Endothelial cell of umbilical vein (primary cell): ENCODE data around the gene MEGF11. TPM values are rescaled to one million over a fixed set of nuclear protein-coding genes. Genes with fewer than 3 reads are reported as not detected.

ENCODE experiments used
- BruUV-seq: library from RNA; stranded (reverse); fragments of 400-500 nt; replicated peaks from 2 replicates; lab custom pipeline; 2021; lab: Mats Ljungman, UMichigan
- CTCF ChIA-PET: fragments of 300-600, 350-600 bp; sonication (Branson Sonifier 250); formaldehyde crosslinking; loops from one replicate; lab custom pipeline; 2021; ENCODE audit warnings: antibody characterized with exemption, inconsistent platforms; lab: Charles Lee
- POLR2A ChIA-PET: fragments of 300-600, 350-600 bp; sonication (Branson Sonifier 250); formaldehyde crosslinking; loops from one replicate; lab custom pipeline; 2021; ENCODE audit warnings: antibody characterized with exemption, inconsistent platforms; lab: Charles Lee
- DNase-seq: peaks from one replicate; pipeline ENCODE4 v3.0.0-alpha.2; 2011; ENCODE audit warnings: low read depth, low spot score
- FAIRE-seq: peaks from 2 replicates; lab custom pipeline; 2011; peaks lifted over from hg19 to GRCh38; lab: Jason Lieb, UNC
- H2AFZ ChIP-seq: 2 replicates; pipeline ENCODE4 v1.6.0; 2012; ENCODE audit warnings: low read depth, low read length, control low read depth, inconsistent platforms
- H3K27ac ChIP-seq: 2 replicates; pipeline ENCODE4 v1.5.1; 2011; ENCODE audit warnings: low read depth, mild to moderate bottlenecking, control low read depth, low read length, moderate library complexity; ENCODE audit not compliant: insufficient read depth
- H3K27me3 ChIP-seq, 2 experiments: 2 replicates each; pipeline versions ENCODE4 v1.6.0 to v1.6.1; 2011; ENCODE audit warnings: low read length in 2 of 2, mixed read lengths in 1 of 2; ENCODE audit not compliant: control insufficient read depth in 2 of 2, insufficient read depth in 2 of 2
- H3K36me3 ChIP-seq, 2 experiments: 2 replicates in 1 of 2; 3 replicates in 1 of 2; pipeline ENCODE4 v1.5.1; 2011; ENCODE audit warnings: low read length in 2 of 2, mild to moderate bottlenecking in 1 of 2, moderate library complexity in 1 of 2; ENCODE audit not compliant: control insufficient read depth in 2 of 2, insufficient read depth in 2 of 2; ENCODE audit errors: extremely low read depth in 1 of 2
- H3K4me1 ChIP-seq: 3 replicates; pipeline ENCODE4 v1.5.1; 2011; ENCODE audit warnings: mild to moderate bottlenecking, low read length; ENCODE audit not compliant: control insufficient read depth, insufficient read depth; ENCODE audit errors: extremely low read depth
- H3K4me2 ChIP-seq: 2 replicates; pipeline ENCODE4 v1.6.1; 2011; ENCODE audit warnings: low read length, control low read depth, mixed read lengths; ENCODE audit not compliant: insufficient read depth
- H3K4me3 ChIP-seq, 3 experiments: fragments of 200-600 bp in 1 of 3; sonication (generic), shearing (Covaris generic) in 1 of 3; replicated peaks in 1 of 3; 2 replicates each; pipeline ENCODE4 v1.5.1; 2011 to 2016; ENCODE audit warnings: control low read depth in 3 of 3, low read length in 3 of 3, mild to moderate bottlenecking in 2 of 3, inconsistent platforms in 1 of 3, low read depth in 1 of 3, moderate library complexity in 1 of 3; ENCODE audit not compliant: insufficient read depth in 1 of 3
- H3K79me2 ChIP-seq: 2 replicates; pipeline ENCODE4 v1.6.0; 2012; ENCODE audit warnings: low read length, inconsistent platforms; ENCODE audit not compliant: control insufficient read depth, insufficient read depth
- H3K9ac ChIP-seq: replicated peaks from 2 replicates; pipeline ENCODE3; 2011; ENCODE audit warnings: low read length, control low read depth; ENCODE audit not compliant: insufficient read depth; ENCODE audit errors: extremely low read depth
- H3K9me1 ChIP-seq: replicated peaks from 3 replicates; pipeline ENCODE4 v1.6.0; 2011; ENCODE audit warnings: mild to moderate bottlenecking, low read length; ENCODE audit not compliant: control insufficient read depth, insufficient read depth; ENCODE audit errors: extremely low read depth
- H3K9me3 ChIP-seq: replicated peaks from 2 replicates; pipeline ENCODE4 v1.5.1; 2012; ENCODE audit warnings: low read length, inconsistent platforms; ENCODE audit not compliant: control insufficient read depth, insufficient read depth
- H4K20me1 ChIP-seq: replicated peaks from 2 replicates; pipeline ENCODE3; 2011; ENCODE audit warnings: mild to moderate bottlenecking, low read length; ENCODE audit not compliant: control insufficient read depth, insufficient read depth; ENCODE audit errors: extremely low read depth
- CTCF ChIP-seq, 2 donors: IDR thresholded peaks; 1 replicate in 1 of 2; 2 replicates in 1 of 2; pipeline ENCODE4 v1.5.1; 2011; ENCODE audit warnings: low read length in 2 of 2, mild to moderate bottlenecking in 2 of 2, moderate library complexity in 2 of 2, control low read depth in 1 of 2, inconsistent platforms in 1 of 2, low read depth in 1 of 2; ENCODE audit not compliant: insufficient read depth in 1 of 2; ENCODE audit errors: extremely low read depth in 1 of 2
- GATA2 ChIP-seq: IDR thresholded peaks from 2 replicates; pipeline ENCODE4 v1.7.0; 2011; ENCODE audit warnings: low read depth, mild to moderate bottlenecking, moderate library complexity, mixed read lengths, low read length; ENCODE audit not compliant: insufficient read length, insufficient read depth
- MAX ChIP-seq: IDR thresholded peaks from 2 replicates; pipeline ENCODE4 v1.6.1; 2011; ENCODE audit not compliant: insufficient read depth, insufficient read length
- MYC ChIP-seq: IDR thresholded peaks from one replicate; pipeline ENCODE4 v1.6.1; 2011; ENCODE audit warnings: mild to moderate bottlenecking, low read depth, low read length
- POLR2A ChIP-seq: IDR thresholded peaks from 2 replicates; pipeline ENCODE4 v1.6.1; 2012; ENCODE audit warnings: low read depth, mild to moderate bottlenecking, control low read depth, low read length
- POLR2AphosphoS5 ChIP-seq: IDR thresholded peaks from 2 replicates; pipeline ENCODE4 v1.6.1; 2012; ENCODE audit warnings: low read depth, mild to moderate bottlenecking, control low read depth, low read length, moderate library complexity; ENCODE audit not compliant: insufficient read depth
- dilution Hi-C: fragments of 300-500 bp; cut with MboI; formaldehyde crosslinking; loops from one replicate; pipeline ENCODE4 v1.15.0; 2019; ENCODE audit warnings: low sequenced_read_pairs; ENCODE audit not compliant: extremely low pct_ligation_motif_present
- intact Hi-C: fragments of 100-400 bp; cut with micrococcal nuclease; formaldehyde crosslinking; loops from one replicate; pipeline ENCODE4 v1.10.0; 2022
- polyA plus RNA-seq, 4 experiments: library from polyadenylated mRNA; depleted of rRNA in 3 of 4; stranded (reverse) in 3 of 4; unstranded in 1 of 4; fragments of >200 nt; gene quantifications; 2 replicates each; pipeline versions ENCODE4 v1.2.1 to v1.2.3, GENCODE V29; 2011 to 2012; ENCODE audit warnings: missing spikeins in 1 of 4
- total RNA-seq: library from RNA; stranded (reverse); gene quantifications from 2 replicates; pipeline ENCODE4 v1.2.3, GENCODE V29; 2021

MEGF11 gene
- total and polyA plus RNA-seq, 2 donors (not counting 3 experiments of a cell fraction or from before 2014, with no cell fraction given) = not detected

- Histone ChIP-seq H3K27ac (no peak overlapping the region), H3K4me1 (no peaks in the 10 kb centered on the region), H3K79me2 (no peaks in the 10 kb centered on the region), H3K9me3 (no peaks in the 10 kb centered on the region), H3K9me1 (no peaks in the 10 kb centered on the region), H3K4me2 (peak overlapping the region; percentile 25), H4K20me1 (no peaks in the 10 kb centered on the region), H2AFZ (peak overlapping the region; percentile 54), H3K27me3 (no peaks in the 10 kb centered on the region), H3K4me3 (no peak overlapping the region), H3K36me3 (no peaks in the 10 kb centered on the region), H3K9ac (no peak overlapping the region)
- FAIRE-seq = no peak
- DNase-seq = no peak
- BruUV-seq = no TSS peak
- CTCF ChIA-PET = interaction anchor here (0.5 to 1.5 kb wide), 24 partner anchors 10 to 252 kb away, joined by 3 to 8 read pairs (median 4); partner anchors contain the start of genes DENND4A and INTS14
- intact Hi-C loops (no loop called here), dilution Hi-C loops (no loop called here)
- TF ChIP-seq GATA2 (no peak), POLR2A (no peak), MYC (no peak), POLR2AphosphoS5 (no peak), CTCF (IDR thresholded peaks at IDR 0.05; ENCODE audit: extremely low read depth in 1 of 2, insufficient read depth in 1 of 2, low read depth in 1 of 2, low read length in 2 of 2) (no peak)
- POLR2A ChIA-PET = interaction anchor here (0.6 kb wide), 1 partner anchor 49 kb away, joined by 4 read pairs; no protein-coding TSS in a partner anchor
Measured at GRCh38 chr15:65863106-65863505, 390.4 kb downstream of the MEGF11 start.

GRCh38 chr15:65862682-65863081 is 390.9 kb downstream of the MEGF11 start:
- peak; percentile 56 for DNase-seq
- POLR2A ChIA-PET = interaction anchor here (0.6 kb wide), 1 partner anchor 49 kb away, joined by 4 read pairs; no protein-coding TSS in a partner anchor

More at GRCh38 chr15:65862682-65863081, 390.9 kb downstream of the MEGF11 start:
- peak; percentile 78 for FAIRE-seq
- Histone ChIP-seq H3K4me2 (peak overlapping the region; percentile 25), H3K79me2 (no peaks in the 10 kb centered on the region), H3K4me1 (no peaks in the 10 kb centered on the region), H4K20me1 (no peaks in the 10 kb centered on the region), H2AFZ (peak overlapping the region; percentile 54), H3K9ac (no peak overlapping the region), H3K4me3 (no peak overlapping the region), H3K9me3 (no peaks in the 10 kb centered on the region), H3K27ac (no peak overlapping the region), H3K9me1 (no peaks in the 10 kb centered on the region), H3K36me3 (no peaks in the 10 kb centered on the region), H3K27me3 (no peaks in the 10 kb centered on the region)
- dilution Hi-C loops (no loop called here), intact Hi-C loops (no loop called here)
- CTCF ChIA-PET = interaction anchor here (0.5 to 1.5 kb wide), 24 partner anchors 10 to 252 kb away, joined by 3 to 8 read pairs (median 4); partner anchors contain the start of genes DENND4A and INTS14
- TF ChIP-seq MAX (peak; percentile 42), MYC (no peak), CTCF (IDR thresholded peaks at IDR 0.05; ENCODE audit: extremely low read depth in 1 of 2, insufficient read depth in 1 of 2, low read depth in 1 of 2, low read length in 2 of 2) (peak; percentile 52 to 75)
- BruUV-seq = no TSS peak
